ENCODE data around the gene ZNF263.

Gene ZNF263

GRCh38 chr16:3282730-3283542, at the start of gene ZNF263:
Gene ZNF263 (plus strand): TSS chr16:3283491. CDS start chr16:3283819, 328 bp downstream.
- peak; percentile 95 for DNase-seq (ENCODE audit: low spot score)

- no peak for DNase-seq (ENCODE audit: low spot score)
These were observed 48.8 kb upstream of the ZNF263 start for GRCh38 chr16:3234543-3234856.

DNA sequence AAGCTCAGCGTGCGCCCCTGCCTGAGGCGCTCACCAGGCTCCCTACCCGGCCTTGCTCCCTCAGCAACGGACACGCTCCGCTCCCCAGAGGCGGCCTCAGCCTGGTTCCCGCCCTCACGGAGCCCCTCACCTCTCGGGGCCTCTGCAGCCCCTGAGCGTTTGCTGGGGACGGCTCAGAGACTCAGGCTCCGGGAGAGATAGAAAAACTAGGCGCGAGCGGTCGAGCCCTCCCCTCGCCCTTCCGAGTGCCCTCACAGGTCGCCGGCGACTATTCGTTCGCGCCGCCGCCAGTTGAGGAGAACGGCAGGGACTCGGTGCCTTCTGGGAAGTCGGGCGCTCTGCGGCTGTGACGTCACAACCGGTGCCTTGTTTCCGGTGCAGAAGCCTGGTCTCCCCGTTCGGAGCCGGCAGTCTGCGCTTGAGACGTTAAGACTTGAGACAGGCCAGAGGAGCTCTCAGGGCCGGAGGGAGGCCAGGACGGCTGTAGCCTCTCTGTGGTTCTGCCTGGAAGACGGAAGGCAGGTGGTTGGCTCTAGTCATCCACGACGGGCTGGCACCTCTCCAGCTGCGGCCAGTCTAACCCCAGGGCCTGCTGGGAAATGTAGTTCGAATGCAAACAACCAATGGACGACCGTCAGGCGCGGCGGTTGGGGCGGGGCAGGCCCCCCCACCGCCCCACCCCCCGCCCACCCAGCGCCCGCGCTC, 48.3 kb upstream of the ZNF263 start, which contains the start of gene ZNF200:
ZNF200 (minus strand) TSS at position 302 of the 705 bp plus-strand sequence. CDS start 1,403 bp downstream, outside the sequence.
- peak; percentile 89 for DNase-seq (ENCODE audit: low spot score)

DNA sequence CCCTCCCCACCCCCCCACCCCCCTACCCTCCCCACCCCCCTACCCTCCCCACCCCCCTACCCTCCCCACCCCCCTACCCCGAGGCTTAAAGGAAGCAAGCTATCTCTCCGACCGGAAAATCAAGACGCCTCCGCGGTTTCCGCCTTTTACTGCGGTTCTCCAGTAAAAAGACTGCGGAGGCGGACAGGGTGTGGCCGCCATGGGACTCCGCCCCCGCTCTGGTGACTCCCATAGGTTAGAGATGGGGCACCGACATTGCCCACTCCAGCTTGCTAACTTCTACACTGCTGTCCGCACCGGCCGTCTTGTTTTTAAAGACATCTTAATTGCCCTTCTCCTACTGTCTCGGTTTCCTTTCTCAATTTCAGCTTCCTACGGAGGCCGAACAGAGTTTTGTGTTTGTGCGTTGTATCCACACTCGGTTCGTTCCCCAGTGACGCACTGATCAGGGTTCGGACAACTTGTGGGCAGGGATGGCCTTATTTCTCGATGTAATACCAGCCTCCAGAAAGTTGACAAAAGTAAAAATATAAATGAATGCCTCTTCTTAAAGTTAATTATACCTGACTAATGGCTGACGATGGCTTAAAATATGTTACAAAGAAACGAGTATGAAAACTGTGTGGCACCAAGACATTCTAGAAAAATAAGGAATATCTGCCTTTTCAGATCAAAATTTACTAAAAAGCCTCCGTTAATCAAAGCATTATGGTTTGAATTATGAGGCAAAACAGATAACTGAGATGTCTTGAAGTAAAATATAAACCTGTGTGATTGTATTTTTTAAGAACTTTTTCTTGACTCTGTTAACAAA, 47.2 kb upstream of the ZNF263 start:
- peak; percentile 15 for DNase-seq (ENCODE audit: low spot score)

- DNase-seq (ENCODE audit: low spot score) = no peak
These were observed 41.5 kb upstream of the ZNF263 start for GRCh38 chr16:3241761-3242160.

GRCh38 chr16:3242709-3243108, 40.6 kb upstream of the ZNF263 start:
- DNase-seq (ENCODE audit: low spot score) = no peak

DNA sequence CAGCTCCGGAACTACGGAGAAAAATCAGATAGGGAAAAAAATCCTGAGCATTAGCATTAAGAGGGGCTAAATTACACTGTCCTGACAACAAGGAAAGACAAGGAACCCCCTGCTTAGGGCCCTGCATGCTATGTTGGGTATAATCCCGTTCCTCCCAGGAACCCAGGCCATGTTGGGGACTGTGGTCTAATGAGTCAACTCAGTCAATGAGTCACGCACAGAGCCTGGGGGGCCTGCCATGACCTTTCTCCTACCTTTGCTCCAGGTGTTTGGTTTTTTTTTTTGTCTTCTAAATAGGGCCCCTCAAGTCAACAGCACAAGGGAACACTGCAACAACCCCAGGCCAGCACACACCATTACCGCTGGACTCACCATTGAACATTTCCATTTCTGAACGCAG, 39.4 kb upstream of the ZNF263 start:
- no peak for DNase-seq (ENCODE audit: low spot score)

- no peak for DNase-seq (ENCODE audit: low spot score)
These were observed 37.3 kb upstream of the ZNF263 start for GRCh38 chr16:3246002-3246401.

GRCh38 chr16:3246876-3247275, 36.4 kb upstream of the ZNF263 start:
- no peak for DNase-seq (ENCODE audit: low spot score)

GRCh38 chr16:3248596-3248995, 34.7 kb upstream of the ZNF263 start:
- no peak for DNase-seq (ENCODE audit: low spot score)

DNA sequence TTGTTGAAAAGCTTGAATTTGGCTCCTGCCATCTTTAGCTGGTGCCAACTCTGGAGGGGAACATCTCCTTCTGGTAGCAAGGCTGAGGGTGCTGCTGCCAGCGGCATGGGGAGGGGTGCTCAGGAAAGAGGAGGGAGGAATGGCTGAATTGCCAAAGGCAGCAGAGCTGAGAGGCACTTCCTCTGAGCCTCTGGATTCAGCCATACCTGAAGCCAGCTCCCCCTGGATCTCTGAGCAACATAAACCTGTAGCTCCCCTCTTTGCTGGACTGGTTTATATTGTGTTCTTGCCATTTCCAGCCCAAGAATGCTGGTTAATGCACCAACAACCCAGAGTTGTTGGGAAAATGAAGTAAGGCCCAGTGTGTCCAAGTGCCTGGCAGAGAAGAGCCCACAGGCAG, 34.3 kb upstream of the ZNF263 start:
- no peak for DNase-seq (ENCODE audit: low spot score)

GRCh38 chr16:3249451-3249850, 33.8 kb upstream of the ZNF263 start:
- no peak for DNase-seq (ENCODE audit: low spot score)

DNA sequence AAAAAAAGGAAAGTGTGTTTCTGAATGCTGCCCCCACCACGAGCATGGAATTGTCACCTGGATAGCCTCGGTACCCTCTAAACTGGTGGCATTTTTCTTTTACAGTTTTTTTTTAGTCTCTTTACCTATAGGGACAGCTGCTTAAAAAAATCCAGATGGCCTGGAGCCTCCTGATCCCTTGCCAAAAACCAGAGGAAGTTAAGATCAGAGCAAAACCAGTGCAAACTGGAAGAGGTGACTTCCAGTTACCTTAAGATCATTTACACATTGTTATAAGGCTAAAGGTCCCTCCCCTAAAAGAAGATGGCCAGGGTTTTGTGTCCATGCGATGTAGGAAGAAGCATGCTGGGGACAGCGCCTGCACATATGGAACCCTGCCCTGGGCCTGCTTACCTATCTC, 30.3 kb upstream of the ZNF263 start:
- no peak for DNase-seq (ENCODE audit: low spot score)

DNA sequence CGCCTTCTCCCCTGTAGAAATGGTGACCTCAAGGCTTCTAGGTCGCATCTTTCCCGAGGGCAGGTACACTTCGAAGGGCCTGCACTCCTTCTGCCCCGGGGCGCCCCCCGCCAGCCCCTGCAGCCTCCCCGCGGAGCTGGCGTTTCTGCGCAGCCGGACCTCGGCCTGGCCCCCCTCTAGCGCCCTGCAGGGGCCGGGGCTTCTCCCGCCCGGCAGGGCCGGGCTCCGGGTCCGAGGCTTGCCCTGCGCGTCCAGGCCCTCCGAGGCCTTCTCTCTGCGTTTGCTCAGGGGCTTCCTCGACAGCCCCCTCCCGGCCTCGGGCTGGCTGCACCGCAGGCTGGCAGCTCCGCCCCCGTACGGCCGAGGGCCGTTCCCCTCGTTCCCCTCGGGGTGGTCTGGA, 29.0 kb upstream of the ZNF263 start:
- no peak for DNase-seq (ENCODE audit: low spot score)

- DNase-seq (ENCODE audit: low spot score) = no peak
These were observed 27.0 kb upstream of the ZNF263 start, which contains the start of gene MEFV for GRCh38 chr16:3256146-3256865. Gene MEFV (minus strand): TSS chr16:3256633. CDS start chr16:3256587, 46 bp downstream.

DNA sequence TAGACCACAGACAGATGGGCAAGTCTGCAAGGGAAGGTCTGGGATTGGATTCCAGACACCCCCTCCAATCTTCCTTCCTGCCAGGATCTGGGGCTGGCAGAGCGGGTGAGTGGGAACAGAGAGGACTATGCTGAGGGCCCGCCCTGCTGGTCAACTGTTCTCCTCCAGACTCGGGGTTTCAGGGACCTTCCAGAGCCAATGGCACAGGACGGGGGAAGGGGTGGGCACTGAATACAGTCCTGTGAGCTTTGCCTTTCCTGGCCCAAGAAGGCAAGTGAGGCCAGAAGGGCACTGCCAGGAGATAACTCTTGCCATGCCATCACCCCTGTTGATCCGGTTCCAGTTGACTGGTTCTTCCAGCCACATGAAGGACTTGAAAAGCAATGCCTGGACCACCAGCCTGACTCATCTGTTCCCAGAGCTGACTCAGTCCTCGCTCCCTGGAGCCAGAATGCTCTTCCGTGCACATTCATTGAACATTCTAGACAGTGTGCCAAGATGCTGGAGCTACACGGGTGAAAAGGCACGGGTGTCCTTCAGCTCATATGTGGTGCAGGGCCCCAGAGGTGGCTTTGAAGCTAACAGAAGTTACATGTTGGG, 26.3 kb upstream of the ZNF263 start:
- DNase-seq (ENCODE audit: low spot score) = no peak

DNA sequence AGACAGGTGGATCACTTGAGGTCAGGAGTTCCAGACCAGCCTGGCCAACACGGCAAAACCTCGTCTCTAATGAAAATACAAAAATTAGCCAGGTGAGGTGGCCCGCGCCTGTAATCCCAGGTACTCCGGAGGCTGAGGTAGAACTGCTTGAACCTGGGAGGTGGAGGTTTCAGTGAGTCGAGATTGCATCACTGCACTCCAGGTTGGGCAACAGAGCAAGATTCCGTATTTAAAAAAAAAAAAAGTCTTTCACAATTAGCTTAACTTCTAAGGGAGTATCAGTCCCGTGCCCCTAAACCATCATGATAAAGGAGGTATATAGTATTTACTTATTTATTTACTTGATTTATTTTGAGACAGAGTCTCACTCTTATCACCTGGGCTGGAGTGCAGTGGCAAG, 23.5 kb upstream of the ZNF263 start:
- no peak for DNase-seq (ENCODE audit: low spot score)

GRCh38 chr16:3262517-3262916, 20.8 kb upstream of the ZNF263 start:
- no peak for DNase-seq (ENCODE audit: low spot score)

DNA sequence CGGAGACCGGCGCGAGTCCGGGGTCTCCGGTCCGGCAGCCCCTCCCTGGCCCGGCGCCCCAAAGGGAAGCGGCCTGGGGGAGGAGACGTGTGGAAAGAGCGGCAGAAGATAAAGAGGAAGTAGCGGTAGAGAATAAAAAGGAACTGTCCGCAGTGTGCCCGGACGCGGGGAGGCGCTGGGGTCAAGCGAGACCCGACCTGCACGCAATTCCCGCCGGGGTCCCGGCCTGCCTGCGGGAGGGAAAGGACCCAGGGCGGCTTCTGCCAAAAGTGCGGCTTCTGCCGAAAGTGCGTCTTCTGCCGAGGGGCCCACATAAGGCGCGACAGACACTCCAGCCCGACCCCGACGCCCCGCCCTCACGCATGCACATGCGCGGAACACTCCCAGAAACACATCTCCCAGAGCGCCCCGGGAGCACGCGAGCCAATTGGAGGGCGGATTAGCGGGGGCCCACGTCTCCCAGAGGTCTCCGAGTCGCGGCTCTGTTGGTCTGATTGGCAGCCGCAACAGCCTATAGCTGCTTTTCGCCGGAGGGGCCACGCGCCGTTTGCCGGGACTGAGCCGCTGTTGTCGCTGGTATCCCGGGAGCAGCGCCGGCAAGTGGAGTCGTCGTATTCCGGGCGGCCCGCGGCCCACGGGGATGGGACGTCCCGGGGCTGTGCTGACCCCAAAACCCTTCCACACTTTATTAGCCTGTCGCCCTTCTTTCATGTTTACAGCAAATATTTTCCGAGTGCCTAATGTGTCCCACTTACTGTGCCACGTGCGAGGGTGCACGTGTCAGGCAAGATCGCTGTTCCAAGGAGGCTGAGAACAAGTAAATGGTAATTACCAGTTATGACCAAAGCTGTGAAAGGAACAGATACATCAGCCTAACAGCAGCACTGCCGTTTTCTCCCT, 18.9 kb upstream of the ZNF263 start:
- peak; percentile 98 for DNase-seq (ENCODE audit: low spot score)

DNA sequence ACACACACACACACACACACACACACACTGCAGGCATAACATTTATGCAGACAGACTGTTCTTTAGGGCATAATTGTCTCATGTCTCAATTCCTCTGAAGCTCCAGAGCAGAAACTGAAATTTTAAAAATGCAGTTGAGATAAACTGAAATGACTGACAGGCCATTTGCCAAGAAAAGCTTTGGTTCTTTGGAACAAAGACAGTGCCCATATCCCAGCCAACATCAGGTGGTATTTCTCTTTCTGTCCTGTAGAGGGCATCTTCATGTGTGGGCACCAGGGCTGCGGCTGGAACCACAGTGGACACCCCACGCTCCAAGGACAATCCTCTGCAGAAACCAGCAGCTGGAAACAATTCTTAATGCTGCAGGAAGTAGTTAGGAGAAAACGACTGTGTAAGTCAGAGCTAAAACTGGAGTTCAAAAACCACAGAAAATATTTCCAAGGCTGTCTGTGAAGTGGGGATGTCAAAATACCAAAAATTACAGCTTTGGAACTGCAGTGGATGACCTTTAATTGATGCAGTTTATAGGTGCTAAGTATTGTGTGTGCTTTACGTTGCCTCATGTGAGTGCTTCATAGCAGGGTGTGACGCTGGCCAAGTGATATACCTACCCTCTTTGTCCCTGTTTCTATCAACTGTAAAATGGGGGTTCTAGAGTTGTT, 16.3 kb upstream of the ZNF263 start:
- peak; percentile 25 for DNase-seq (ENCODE audit: low spot score)
